Measurements from ENCODE around the gene NUDT13.

DNA sequence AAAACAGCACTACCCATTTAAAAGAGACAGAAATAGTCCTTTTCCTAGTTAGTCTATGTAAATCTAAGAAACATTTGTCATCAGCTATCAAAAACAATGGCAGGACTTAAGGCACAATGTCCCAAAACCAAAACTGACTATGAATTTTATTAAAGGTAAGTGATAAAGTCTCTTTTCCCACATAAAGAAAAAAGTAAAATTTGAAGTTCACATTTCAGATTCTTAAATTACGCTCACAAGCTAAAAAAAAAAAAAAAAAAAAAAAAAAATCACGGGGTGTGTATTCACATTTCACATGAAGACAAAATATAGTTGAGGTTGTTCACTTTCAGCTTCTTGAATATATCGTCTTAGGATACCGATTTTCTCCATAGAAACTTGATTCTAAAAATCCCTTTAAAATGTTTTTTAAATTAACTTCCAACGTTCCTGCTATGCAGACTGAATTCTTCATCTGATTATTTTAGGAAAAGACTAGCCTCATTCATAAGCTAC, 15.2 kb upstream of the NUDT13 start:
- TF ChIP-seq CTCF (IDR thresholded peaks at IDR 0.05; ENCODE audit: borderline replicate concordance, extremely low read depth, low read length, poor library complexity, severe bottlenecking) (no peak), EZH2 (IDR thresholded peaks at IDR 0.05; ENCODE audit: borderline replicate concordance, low read depth, low read length, severe bottlenecking) (no peak)
